Loucy (cell line): ENCODE measurements around the gene ALPL.

Source experiments
- EZH2phosphoT487 ChIP-seq: fragments of 200-600 bp; IDR thresholded peaks from 2 replicates; pipeline ENCODE4 v1.6.1; 2018; ENCODE audit warnings: antibody characterized with exemption, mild to moderate bottlenecking, moderate library complexity, borderline replicate concordance
- TF ChIP-seq, protein P1 (sequence below): fragments of 200-600 bp; sonication (generic); conservative IDR thresholded peaks from 2 replicates; pipeline ENCODE4 v1.5.1; 2014; ENCODE audit warnings: mild to moderate bottlenecking, antibody characterized with exemption, low read length

DNA sequence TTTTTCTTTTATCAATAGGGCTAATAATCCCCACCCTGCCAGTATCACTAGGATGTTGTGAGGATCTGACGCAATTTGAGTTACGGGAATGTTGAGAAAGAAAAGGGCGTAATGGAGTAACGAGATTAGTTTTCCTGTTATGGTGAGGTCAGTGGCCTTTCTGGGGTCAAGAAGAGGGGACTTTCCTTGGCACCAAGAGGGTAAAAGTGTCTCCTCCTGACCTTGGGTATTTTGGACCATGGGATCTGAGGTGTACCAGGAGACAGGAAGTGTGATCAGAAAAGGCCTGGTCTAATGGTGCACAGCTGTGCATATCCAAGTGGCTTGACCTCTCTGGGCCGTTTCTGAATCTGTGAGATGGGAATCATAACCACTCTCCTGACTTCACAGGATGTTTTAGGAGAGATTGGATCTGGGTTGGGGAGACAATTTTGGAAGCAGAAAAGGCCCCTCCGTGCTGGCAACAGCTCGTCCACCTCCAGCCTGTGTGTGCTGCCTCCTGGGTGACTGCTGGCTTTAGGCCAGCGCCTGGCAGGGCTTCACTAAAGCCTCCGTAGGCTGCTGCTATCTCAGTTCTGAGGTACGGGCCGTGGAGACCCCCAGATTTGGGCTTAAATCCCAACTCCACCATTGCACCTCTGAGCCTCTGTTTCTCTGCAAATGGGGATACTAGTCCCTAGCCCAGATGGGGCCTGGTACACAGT, 37.1 kb downstream of the ALPL start:
- TF ChIP-seq, protein P1, sequence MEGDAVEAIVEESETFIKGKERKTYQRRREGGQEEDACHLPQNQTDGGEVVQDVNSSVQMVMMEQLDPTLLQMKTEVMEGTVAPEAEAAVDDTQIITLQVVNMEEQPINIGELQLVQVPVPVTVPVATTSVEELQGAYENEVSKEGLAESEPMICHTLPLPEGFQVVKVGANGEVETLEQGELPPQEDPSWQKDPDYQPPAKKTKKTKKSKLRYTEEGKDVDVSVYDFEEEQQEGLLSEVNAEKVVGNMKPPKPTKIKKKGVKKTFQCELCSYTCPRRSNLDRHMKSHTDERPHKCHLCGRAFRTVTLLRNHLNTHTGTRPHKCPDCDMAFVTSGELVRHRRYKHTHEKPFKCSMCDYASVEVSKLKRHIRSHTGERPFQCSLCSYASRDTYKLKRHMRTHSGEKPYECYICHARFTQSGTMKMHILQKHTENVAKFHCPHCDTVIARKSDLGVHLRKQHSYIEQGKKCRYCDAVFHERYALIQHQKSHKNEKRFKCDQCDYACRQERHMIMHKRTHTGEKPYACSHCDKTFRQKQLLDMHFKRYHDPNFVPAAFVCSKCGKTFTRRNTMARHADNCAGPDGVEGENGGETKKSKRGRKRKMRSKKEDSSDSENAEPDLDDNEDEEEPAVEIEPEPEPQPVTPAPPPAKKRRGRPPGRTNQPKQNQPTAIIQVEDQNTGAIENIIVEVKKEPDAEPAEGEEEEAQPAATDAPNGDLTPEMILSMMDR = no peak
- no peak for TF ChIP-seq EZH2phosphoT487
